GM23248 (cell line): ENCODE results near the gene ZNRD2.

ENCODE experiments used
- EZH2 ChIP-seq: fragments of 200-600 bp; sonication (generic); IDR thresholded peaks from 2 replicates; pipeline ENCODE4 v1.6.1; 2018; ENCODE audit warnings: antibody characterized with exemption, mild to moderate bottlenecking; ENCODE audit not compliant: insufficient read depth, poor library complexity, severe bottlenecking
- EZH2phosphoT487 ChIP-seq: fragments of 200-600 bp; sonication (generic); IDR thresholded peaks from 2 replicates; pipeline ENCODE4 v1.6.1; 2018; ENCODE audit warnings: antibody characterized with exemption, moderate library complexity, mild to moderate bottlenecking, low read depth; ENCODE audit not compliant: insufficient read depth

GRCh38 chr11:65552388-65552951, 17.8 kb upstream of the ZNRD2 start:
- TF ChIP-seq EZH2: no peak
- no peak for TF ChIP-seq EZH2phosphoT487
